Mucosa of rectum (tissue), 2 donors: Measurements from ENCODE around the gene CDCA3.

Experiments
- H3K27ac ChIP-seq, 2 donors: one replicate each; pipeline ENCODE4 v1.7.0; 2013; ENCODE audit warnings: inconsistent platforms in 2 of 2, low read depth in 2 of 2, low read length in 2 of 2
- H3K27me3 ChIP-seq, 2 donors: one replicate each; pipeline ENCODE4 v1.7.0; 2013; ENCODE audit warnings: low read length in 2 of 2; ENCODE audit not compliant: control insufficient read depth in 2 of 2, insufficient read depth in 2 of 2
- H3K36me3 ChIP-seq, 2 donors: one replicate each; pipeline ENCODE4 v1.7.0; 2013; ENCODE audit warnings: low read length in 2 of 2; ENCODE audit not compliant: control insufficient read depth in 2 of 2, insufficient read depth in 2 of 2
- H3K4me1 ChIP-seq, 2 donors: one replicate each; pipeline ENCODE4 v1.7.0; 2013; ENCODE audit warnings: low read length in 2 of 2, mild to moderate bottlenecking in 1 of 2; ENCODE audit not compliant: control insufficient read depth in 2 of 2, insufficient read depth in 2 of 2
- H3K4me3 ChIP-seq, 2 donors: one replicate each; pipeline ENCODE4 v1.7.0; 2013; ENCODE audit warnings: low read length in 2 of 2
- H3K9ac ChIP-seq, 2 donors: one replicate each; pipeline ENCODE4 v1.7.0; 2013; ENCODE audit warnings: low read length in 2 of 2, low read depth in 1 of 2, mild to moderate bottlenecking in 1 of 2
- H3K9me3 ChIP-seq, 2 donors: one replicate each; pipeline ENCODE4 v1.7.0; 2013; ENCODE audit warnings: low read length in 2 of 2; ENCODE audit not compliant: control insufficient read depth in 2 of 2
- donor health status: healthy.
- donor health status: Normal muscosa, but diverticular disease.

Gene CDCA3

DNA sequence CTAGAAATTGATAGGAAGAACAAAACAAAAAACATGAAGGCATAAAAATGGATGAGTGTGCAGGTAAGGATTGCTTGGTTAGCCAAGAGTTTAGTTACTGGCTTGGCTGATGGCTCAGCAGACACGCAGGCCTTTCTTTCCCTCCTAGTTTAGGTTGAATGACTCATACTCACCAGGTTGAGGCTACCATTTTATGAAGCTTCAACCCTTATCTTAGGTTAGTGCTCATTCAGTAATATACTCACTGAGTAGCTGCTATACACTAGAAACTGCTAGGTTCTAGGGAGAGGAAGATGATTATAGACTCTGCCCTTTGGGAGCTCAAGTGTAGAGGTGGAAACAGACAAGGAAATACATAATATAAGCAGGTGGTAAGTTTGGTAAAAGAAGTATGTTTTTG lies 16.8 kb downstream of the CDCA3 start:
- no peaks in the 10 kb centered on the region for H3K9me3 ChIP-seq
- no peak overlapping the region for H3K9ac ChIP-seq
- peaks cover 9% of the 10 kb centered on the region in 2 donors for H3K27me3 ChIP-seq
- no peak overlapping the region for H3K27ac ChIP-seq
- peaks cover 2 to 7% of the 10 kb centered on the region in 2 donors for H3K4me1 ChIP-seq
- H3K4me3 ChIP-seq: no peak overlapping the region
- peaks cover 0 to 3% of the 10 kb centered on the region in 2 donors for H3K36me3 ChIP-seq

DNA sequence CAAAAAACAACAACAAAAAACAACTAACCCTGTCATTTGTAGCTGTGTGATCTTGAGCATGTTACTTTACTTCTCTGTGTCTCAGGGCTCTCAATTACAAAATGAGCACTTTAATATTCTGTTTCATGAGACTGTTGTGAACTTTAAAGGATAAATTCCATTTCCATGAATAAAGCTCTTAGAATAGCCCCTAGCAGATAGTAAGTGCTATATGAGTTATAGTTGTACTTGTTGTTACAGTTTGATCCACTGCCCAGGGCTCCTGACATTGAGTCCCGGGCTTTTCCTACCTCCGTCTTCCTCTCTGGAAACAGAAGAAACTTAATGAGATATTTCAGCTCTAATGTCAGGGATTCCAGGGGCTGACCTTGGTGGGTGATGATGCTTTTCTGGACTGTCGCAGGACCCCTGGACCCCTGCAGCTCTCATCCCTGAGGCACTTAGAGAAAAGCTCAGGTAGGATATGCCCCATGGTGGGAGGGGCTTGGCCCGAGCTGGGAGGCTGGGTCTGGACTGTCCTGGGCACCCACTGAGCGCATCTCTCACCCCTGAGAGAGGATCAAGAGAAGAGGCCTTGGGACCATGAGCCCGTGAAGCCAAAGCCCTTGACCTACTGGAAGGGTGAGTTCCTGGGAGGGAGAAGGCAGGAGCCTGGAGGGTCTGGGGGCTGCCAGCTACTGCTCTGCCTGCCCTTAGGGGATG lies 17.7 kb downstream of the CDCA3 start:
- Histone ChIP-seq H3K27me3 (peaks cover 14 to 16% of the 10 kb centered on the region in 2 donors), H3K36me3 (peaks cover 0 to 3% of the 10 kb centered on the region in 2 donors), H3K4me1 (peaks cover 6 to 9% of the 10 kb centered on the region in 2 donors)

DNA sequence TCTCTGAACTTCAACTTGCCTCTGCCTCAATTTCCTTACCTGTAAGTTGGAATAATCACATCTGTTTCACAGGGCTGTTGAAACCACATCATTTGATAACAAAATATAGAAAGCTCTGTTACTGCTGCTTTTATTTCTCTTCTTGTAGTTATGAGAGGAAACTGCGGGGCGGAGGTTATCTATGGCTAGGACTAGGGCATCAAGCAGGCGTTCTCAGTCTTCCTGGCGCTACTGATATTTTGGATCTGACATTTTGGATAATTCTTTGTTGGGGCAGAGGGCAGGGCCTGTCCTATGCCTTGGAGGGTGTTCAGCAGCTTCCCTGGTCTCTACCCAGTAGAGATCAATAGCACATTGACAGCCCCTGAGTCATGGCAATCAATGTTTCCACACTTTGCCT lies 19.0 kb downstream of the CDCA3 start:
- no peak overlapping the region for H3K4me3 ChIP-seq
- peaks cover 0 to 3% of the 10 kb centered on the region in 2 donors for H3K36me3 ChIP-seq
- peaks cover 9 to 11% of the 10 kb centered on the region in 2 donors for H3K4me1 ChIP-seq
- H3K9ac ChIP-seq: no peak overlapping the region
- peaks cover 18 to 19% of the 10 kb centered on the region in 2 donors for H3K27me3 ChIP-seq
- no peaks in the 10 kb centered on the region for H3K9me3 ChIP-seq
- no peak overlapping the region for H3K27ac ChIP-seq

More for the DNA sequence above, 17.7 kb downstream of the CDCA3 start:
- no peak overlapping the region for H3K9ac ChIP-seq
- H3K9me3 ChIP-seq: no peaks in the 10 kb centered on the region
- H3K27ac ChIP-seq: no peak overlapping the region
- no peak overlapping the region for H3K4me3 ChIP-seq

DNA sequence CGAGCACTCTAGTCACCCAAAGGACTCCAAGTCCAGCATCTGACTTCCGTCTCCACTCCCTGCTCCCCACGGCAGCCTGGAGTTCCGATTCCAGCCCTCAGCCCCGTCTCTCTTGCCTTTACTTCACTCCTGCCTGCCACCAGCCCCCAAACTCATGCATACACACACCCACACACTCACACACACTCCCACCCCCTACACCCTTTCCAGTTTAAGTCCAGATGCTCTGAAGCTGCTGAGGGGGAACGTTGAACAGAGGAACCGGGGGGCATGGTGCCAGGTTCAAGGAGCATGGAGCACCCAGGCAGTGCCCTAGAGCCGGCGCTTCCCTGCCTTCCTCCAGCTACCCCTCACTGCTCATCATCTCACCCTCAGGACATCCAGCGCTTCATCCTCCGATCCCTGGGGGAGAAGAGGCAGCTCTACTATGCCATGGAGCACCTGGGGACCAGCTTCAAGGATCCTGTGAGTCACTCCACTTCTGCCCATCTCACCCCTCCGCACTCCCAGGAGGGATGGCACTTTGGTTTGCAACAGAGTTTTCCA lies 19.6 kb downstream of the CDCA3 start:
- peaks cover 0 to 3% of the 10 kb centered on the region in 2 donors for H3K36me3 ChIP-seq
- H3K9me3 ChIP-seq: no peaks in the 10 kb centered on the region
- no peak overlapping the region for H3K9ac ChIP-seq
- H3K27me3 ChIP-seq: peaks cover 18 to 19% of the 10 kb centered on the region in 2 donors
- H3K4me3 ChIP-seq: no peak overlapping the region
- peaks cover 9 to 11% of the 10 kb centered on the region in 2 donors for H3K4me1 ChIP-seq
- H3K27ac ChIP-seq: no peak overlapping the region

DNA sequence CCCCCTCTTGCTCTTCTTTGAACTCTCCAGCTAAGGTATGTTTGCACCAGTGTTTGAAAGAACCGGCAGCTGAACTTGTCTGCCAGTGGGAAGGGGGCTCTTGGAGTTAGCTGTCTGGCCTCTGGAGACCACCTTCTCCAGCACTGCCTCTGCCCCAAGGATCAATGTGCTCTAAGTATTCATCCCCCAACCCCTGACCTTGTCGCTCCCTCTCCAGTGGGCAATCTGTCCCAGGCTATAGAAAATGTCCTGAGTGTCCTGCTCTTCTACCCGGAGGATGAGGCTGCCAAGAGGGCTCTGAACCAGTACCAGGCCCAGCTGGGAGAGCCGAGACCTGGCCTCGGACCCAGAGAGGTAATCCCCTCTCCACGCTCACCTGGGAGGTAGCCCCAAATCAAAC lies 20.1 kb downstream of the CDCA3 start:
- peaks cover 0 to 3% of the 10 kb centered on the region in 2 donors for H3K36me3 ChIP-seq
- peaks cover 9 to 11% of the 10 kb centered on the region in 2 donors for H3K4me1 ChIP-seq
- no peak overlapping the region for H3K9ac ChIP-seq
- no peak overlapping the region for H3K4me3 ChIP-seq
- peaks cover 18 to 23% of the 10 kb centered on the region in 2 donors for H3K27me3 ChIP-seq
- H3K27ac ChIP-seq: no peak overlapping the region
- no peaks in the 10 kb centered on the region for H3K9me3 ChIP-seq

DNA sequence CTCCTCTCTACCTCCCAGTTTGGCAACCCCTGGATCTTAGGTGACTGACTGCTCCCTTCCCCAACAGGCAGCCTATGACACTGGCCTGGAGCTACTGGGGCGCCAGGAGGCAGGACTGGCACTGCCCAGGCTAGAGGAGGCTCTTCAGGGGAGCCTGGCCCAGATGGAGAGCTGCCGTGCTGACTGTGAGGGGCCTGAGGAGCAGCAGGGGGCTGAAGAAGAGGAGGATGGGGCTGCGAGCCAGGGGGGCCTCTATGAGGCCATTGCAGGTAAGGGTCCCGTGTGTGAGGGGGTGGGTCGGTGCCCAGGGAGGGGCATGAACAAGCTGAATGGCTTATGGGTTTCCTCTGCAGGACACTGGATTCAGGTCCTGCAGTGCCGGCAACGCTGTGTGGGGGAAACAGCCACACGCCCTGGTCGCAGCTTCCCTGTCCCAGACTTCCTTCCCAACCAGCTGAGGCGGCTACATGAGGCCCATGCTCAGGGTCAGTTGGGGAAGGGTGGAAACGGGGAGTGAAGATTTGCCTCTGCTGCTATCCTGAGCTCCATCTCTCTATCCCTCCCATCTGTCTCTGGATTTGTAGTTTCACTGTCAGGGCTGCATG lies 20.7 kb downstream of the CDCA3 start:
- peaks cover 0 to 3% of the 10 kb centered on the region in 2 donors for H3K36me3 ChIP-seq
- H3K9ac ChIP-seq: no peak overlapping the region
- no peaks in the 10 kb centered on the region for H3K9me3 ChIP-seq
- H3K27me3 ChIP-seq: peaks cover 20 to 25% of the 10 kb centered on the region in 2 donors
- peaks cover 10% of the 10 kb centered on the region in 2 donors for H3K4me1 ChIP-seq
- no peak overlapping the region for H3K27ac ChIP-seq
- H3K4me3 ChIP-seq: no peak overlapping the region

DNA sequence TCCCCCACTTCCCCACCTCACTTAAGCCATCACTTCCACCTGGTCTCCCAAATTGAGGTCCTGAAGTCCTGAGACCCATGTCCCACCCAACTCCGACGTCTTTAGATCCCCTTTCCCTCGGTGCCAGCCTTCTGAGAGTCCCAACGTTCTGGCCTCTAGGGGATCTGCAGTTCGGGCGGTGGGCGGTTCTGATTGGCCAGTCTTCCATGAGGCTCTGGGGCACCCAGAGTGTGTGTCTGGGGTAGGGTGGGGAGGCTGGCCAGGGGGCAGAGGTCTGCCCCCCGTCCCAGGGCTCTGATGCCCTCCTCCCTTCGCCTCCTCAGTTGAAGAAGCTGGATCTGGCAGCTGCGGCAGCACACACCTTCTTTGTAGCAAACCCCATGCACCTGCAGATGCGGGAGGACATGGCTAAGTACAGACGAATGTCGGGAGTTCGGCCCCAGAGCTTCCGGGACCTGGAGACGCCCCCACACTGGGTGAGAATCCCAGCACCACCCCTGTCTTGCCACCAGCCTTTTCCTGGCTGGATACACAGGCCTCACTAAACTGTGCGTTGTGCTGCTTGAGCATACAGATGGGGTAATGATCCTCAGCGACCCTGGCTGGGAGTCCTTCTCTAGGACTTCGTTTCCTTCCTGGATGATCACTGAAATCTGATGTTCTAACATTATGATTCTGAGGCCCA lies 21.4 kb downstream of the CDCA3 start:
- Histone ChIP-seq H3K36me3 (peaks cover 0 to 3% of the 10 kb centered on the region in 2 donors), H3K4me3 (peak overlapping the region; percentile 76 to 78), H3K9me3 (no peaks in the 10 kb centered on the region), H3K4me1 (peaks cover 11 to 12% of the 10 kb centered on the region in 2 donors), H3K27ac (peak overlapping the region; percentile 34 to 65), H3K9ac (peak overlapping the region in 1 of 2 donors; percentile 44), H3K27me3 (peaks cover 25 to 27% of the 10 kb centered on the region in 2 donors)

DNA sequence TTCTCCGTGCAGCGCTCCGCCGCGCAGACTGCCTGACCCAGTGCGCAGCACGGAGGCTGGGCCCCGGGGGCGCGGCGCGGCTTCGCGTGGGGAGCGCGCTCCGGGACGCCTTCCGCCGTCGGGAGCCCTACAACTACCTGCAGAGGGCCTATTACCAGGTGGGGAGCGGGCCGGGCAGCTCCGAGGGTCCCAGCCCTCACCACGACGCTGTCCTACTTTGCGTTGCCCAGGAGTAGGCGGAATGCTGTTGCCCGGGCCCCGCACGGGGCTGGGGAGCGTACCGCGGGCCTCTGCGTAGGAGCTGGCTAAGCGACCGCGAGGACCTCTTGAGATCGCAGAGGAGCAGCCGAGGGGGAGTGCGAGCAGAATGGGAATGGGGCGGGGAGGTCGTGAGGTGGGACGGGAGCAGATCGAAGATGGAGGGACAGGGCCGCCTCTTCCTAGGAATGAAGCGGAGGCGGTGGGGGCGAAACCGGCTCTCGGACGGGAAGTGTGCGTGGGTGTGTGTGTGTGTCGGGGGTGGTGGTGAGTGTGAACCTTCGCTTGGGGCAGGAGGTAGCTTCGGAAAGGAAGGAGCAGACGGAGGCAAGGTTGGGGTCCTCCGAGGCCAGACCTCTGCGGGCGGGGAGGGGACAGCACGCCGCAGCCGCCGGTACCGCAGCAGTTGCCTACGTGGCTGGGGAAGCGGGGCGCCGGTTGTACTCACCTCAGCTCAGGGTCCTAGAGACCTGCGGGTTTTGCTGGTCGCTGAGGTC lies 22.1 kb downstream of the CDCA3 start:
- Histone ChIP-seq H3K36me3 (peaks cover 0 to 3% of the 10 kb centered on the region in 2 donors), H3K27me3 (peaks cover 27 to 31% of the 10 kb centered on the region in 2 donors), H3K27ac (peak overlapping the region; percentile 34 to 65), H3K9ac (peak overlapping the region; percentile 44 to 79), H3K4me1 (peaks cover 11 to 12% of the 10 kb centered on the region in 2 donors), H3K9me3 (no peaks in the 10 kb centered on the region), H3K4me3 (peak overlapping the region; percentile 76 to 78)

DNA sequence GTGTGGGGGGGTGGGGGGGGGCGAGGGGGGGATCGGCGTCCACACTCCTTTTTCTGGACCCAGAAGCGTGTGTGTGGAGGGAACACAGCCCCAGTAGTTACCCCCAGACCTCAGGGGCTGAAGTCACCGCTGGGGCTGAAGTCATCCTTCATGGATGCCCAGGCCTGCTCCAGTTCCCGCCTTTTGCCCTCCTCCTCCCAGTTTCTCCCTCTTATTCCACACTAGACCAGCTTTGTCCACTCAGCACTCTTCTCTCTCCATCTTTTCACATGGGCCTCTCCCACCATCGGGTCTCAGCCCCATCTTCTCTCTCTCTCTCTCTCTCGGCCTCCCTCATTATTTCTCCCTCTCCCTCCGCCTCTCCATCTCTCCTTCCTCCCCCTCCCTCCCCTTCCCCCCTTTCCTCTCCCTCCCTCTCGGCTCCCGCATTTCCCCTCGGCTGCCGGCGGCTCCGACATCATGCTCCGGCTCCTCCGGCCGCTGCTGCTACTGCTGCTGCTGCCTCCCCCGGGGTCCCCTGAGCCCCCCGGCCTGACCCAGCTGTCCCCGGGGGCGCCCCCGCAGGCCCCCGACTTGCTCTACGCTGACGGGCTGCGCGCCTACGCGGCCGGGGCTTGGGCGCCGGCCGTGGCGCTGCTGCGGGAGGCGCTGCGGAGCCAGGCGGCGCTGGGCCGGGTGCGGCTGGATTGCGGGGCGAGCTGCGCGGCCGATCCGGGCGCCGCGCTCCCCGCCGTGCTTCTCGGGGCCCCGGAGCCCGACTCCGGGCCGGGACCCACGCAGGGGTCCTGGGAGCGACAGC lies 22.9 kb downstream of the CDCA3 start, which contains the start of gene P3H3:
TSS of gene P3H3 (plus strand) at position 426 of the 799 bp plus-strand sequence. CDS start at position 460, 34 bp downstream.
- H3K4me3 ChIP-seq: peak within 1 kb of the TSS; percentile 76 to 78
- peak within 1 kb of the TSS; percentile 34 to 65 for H3K27ac ChIP-seq

More for the DNA sequence above, 22.9 kb downstream of the CDCA3 start, which contains the start of gene P3H3:
- H3K27me3 ChIP-seq: peaks cover 29 to 35% of the 10 kb centered on the region in 2 donors
- H3K9me3 ChIP-seq: no peaks in the 10 kb centered on the region
- H3K4me1 ChIP-seq: peaks cover 11 to 12% of the 10 kb centered on the region in 2 donors
- H3K36me3 ChIP-seq: peaks cover 0 to 3% of the 10 kb centered on the region in 2 donors
- peak within 1 kb of the TSS; percentile 44 to 79 for H3K9ac ChIP-seq
